ENCODE results near the gene GBE1.

GBE1 gene

GRCh38 chr3:81699536-81700320, 61.7 kb downstream of the GBE1 start:
- DNase-seq (ENCODE audit: low spot score), result no peak

DNA sequence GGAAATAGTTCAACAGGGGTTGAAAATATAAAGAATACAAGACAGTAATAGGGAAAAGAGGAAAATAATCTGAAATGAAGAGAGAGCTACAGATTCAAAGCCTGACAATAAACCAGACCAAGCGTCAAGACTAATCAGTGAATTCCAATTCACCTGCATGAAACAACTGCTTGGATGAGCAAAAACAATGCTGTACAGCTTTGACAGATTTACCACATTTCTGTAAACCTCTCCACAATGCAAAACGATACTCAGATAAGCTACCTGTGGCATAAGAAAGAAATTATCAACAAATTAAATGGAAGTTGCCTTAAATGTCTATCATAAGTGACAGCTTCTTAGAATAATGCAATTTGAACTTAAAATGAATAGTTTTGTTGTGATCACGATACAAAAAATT, 65.4 kb downstream of the GBE1 start:
- DNase-seq (ENCODE audit: low spot score), result no peak

DNA sequence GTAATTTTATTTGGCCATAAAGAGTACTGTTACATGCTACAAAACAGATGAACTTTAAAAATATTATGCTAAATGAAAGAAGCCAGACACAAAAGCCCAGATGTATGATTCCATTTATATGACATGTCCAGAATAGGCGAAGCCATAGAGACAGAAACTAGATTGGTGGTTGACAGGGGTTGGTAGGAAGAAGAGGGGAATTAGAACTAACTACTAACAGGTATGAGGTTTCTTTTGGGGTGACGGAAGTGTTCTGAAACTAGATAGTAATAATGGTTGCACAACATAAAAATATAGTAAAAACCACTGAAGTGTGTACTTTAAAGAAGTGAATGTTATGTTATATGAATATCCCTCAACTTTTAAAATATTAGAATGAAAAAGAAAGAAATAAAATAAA, 66.1 kb downstream of the GBE1 start:
- DNase-seq (ENCODE audit: low spot score), result no peak

DNA sequence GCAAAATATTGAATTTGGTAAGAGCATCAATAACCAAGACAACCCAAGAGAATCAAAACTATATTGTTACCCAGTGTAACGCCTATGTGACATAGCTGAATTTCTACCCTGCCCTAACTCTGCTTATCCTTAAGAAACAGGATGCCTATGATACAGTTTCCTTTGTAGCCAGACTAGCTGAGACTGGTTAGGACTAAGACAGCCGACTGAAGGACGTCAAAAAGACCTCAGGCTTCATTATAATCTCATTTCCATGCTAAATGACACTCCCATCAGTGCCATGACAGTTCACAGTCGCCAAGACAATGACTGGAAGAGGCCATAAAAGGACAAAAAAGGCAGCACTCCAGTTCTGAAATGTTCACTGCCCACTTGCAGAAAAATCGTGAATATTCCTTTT, 66.8 kb downstream of the GBE1 start:
- no peak for DNase-seq (ENCODE audit: low spot score)

DNA sequence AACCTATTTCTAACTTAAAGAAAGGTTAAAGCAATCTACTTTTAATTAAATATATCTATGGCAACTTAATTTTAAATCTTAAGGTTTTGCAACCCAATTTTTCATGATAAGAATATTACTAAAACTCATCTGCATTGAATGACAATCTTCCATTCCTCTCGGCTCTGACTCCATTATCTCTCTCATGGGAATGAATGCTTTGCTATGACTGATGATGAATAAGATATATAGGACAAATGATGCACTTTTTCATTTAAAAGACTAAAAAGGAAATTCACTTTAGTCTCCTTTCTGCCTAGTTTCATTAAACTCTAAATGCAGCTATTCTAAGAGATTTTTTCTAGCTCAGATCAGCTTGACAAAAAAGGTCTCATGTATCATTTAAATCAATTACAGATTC, 68.7 kb downstream of the GBE1 start:
- no peak for DNase-seq (ENCODE audit: low spot score)

DNA sequence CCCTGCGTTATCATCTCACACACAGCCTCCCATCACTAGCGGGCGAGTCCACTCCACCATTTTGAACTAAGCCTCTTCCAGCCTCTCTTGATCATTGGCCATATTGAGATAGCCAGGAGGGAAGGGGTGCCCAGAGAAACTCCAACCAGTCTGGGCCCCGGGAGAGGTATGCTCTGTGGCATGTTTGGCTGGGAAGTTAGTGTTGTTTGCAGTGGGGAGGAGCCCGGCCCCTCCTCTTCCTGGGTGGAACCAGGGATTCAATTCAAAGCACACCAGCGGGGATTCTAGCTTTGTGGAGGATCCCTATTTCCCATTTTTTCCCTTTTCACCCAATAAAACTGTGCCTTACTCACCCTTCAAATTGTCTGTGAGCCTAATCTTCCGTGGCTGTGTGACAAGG, 71.8 kb downstream of the GBE1 start:
- DNase-seq (ENCODE audit: low spot score), result no peak

GRCh38 chr3:81684751-81685395, 76.6 kb downstream of the GBE1 start:
- DNase-seq (ENCODE audit: low spot score), result peak; percentile 21

GRCh38 chr3:81676706-81677456, 84.6 kb downstream of the GBE1 start:
- no peak for DNase-seq (ENCODE audit: low spot score)

- no peak for DNase-seq (ENCODE audit: low spot score)
Measured at GRCh38 chr3:81674690-81675089, 86.8 kb downstream of the GBE1 start.

DNA sequence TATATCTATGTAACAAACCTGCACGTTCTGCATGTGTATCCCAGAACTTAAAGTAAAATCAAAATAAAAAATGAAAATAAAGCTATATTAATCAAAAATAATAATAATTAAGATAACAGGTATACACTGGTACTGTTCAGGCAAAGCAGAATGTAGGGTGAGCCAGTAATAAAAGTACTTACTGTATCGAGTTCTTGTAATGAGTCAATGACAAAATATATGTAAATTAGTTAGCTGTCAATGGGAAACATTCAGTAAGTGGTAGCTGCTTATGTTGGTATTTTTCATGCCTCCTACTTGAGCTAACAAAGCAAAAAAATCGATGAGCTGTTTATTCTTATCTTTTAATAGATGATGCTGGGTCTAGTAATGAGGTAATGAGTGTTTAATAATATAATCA, 93.2 kb downstream of the GBE1 start:
- DNase-seq (ENCODE audit: low spot score), result no peak

DNA sequence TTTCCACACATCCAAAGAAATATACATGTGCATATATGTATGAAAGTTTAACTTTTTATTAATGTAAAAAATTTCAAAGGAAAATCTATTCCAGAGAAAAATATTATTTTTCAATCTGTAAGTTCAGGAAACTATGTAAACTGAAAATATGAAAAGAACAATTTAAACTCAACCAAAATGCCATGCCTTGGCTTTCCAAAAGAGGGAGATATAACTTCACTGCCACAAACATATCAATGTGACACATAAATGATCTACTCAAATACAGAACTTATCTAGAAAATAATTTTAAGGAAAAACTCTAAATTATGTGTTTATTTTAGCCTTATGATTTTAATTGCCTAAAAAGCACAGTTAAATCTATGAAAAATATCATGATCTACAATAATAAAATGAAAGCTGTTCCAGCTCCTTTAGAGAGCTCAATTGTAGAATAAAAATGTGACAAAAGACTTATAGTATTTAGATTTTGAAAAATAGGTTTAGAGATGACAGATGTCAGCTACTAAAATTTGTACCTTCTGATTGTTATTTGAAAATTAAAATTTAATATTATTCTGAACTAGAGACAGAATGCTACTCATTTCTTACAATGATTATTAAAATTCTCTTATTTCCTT, 94.8 kb downstream of the GBE1 start:
- DNase-seq (ENCODE audit: low spot score), result peak; percentile 32

DNA sequence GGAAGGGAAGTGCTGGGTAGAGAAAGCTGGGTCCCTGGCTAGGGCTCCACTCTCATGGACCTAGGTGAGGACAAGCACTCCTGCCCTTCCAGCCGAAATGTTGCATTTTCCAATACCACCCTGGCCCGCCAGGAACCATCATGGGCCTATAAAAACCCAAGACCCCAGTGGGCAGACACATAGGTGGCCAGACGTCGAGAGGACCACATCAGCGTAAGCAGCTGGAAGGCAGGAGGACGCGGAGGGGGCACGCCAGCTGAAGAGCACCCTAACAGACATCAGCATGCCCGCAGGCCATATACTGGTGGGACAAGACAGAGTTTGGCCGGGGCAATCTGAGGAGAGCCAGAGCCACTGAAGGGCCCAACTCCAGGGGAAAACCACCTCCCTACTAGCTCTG, 98.3 kb downstream of the GBE1 start:
- DNase-seq (ENCODE audit: low spot score), result no peak

GRCh38 chr3:81660036-81660435, 101.4 kb downstream of the GBE1 start:
- DNase-seq (ENCODE audit: low spot score), result no peak

GRCh38 chr3:81658322-81658997, 103.0 kb downstream of the GBE1 start:
- no peak for DNase-seq (ENCODE audit: low spot score)

DNA sequence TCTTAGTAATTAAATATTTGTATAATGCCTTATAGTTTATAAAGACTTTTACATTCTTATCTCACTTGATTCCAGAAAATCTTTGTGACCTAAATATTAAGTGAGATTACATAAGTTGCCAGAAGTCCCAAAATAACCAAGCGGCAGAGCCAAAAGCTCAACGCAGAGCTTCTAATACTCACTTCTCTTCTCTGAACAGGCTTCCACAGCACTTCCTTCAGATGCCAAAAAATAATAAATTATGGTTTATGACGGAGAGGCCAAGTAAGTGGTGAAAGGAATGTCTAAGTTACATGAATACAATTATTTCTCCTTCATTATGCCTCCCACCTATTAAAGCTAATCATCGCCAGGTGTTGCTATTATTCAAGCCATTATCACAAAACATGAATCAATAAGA, 110.3 kb downstream of the GBE1 start:
- DNase-seq (ENCODE audit: low spot score), result no peak

DNA sequence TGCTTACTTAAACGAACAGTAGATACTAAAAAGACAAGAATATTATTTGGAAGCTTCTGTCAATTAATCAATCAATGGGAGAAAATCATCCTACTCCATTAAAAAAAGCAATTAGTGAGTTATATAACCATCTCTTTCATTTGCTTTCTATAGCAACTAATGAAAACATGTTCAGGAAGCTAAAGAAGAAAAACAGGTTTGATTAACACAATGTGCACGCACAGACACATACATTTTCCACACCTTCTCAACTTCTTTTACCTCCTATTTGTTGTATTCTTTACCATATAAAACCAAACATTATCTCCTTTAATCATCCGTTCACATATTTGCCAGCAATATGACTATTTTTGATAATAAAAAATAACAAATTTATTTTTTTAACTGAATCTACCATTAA, 111.3 kb downstream of the GBE1 start:
- DNase-seq (ENCODE audit: low spot score), result no peak

- DNase-seq (ENCODE audit: low spot score), result no peak
Measured at GRCh38 chr3:81645248-81645647, 116.2 kb downstream of the GBE1 start.

DNA sequence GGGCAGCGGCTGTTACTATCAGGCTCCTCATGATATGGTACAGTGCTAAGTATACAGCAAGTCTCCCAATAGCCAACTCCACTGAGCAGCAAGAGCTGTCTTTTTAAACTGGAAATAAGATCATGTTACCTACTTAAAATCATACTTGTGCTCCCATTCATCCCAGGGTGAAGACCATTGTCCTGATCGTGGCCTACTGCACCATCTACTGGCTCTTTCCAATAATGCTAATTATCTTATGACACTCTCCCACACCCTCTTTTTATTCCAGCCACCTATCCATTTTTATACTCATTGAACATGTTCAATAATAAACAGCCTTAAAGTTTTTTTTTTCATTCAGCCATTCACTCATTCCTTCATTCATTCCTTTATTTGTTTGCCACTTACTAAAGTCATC, 117.7 kb downstream of the GBE1 start:
- peak; percentile 22 for DNase-seq (ENCODE audit: low spot score)

GRCh38 chr3:81638480-81638879, 123.0 kb downstream of the GBE1 start:
- no peak for DNase-seq (ENCODE audit: low spot score)

DNA sequence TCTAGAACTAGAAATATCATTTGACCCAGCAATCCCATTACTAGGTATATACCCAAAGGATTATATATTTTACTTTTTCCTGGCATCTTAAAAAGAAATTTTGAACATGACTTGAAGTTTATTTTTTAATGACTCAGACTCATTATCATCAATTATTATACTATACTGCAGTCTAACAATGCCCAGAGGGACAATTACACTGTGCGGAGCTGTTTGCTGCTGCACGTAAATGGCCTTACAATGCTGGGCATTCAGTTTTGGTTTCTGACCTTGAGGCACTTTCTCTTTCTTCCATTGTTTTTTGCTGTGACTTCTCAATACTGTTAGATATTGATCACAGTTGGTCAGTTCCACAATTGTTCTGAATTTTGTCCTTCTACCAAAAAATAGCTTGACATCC, 128.8 kb downstream of the GBE1 start:
- DNase-seq (ENCODE audit: low spot score), result no peak

GRCh38 chr3:81624756-81625155, 136.7 kb downstream of the GBE1 start:
- no peak for DNase-seq (ENCODE audit: low spot score)

DNA sequence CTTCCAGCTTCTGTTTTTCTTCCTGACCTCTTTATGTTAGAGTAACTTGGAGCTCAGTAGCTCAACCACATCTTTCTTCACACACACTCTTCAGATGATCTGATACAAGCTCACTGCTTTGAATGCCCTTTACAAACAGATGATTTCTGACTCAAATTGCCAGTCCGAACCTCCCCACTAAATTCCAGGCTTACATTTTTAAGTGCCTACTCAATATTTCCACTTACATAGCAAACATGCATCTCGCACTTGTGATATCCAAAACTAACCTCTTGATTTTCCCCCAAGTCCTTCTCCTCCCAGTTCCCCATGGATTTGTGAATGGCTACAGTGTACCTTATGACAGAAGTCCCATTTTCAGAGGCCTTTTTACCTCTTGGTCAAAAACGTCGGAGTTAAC, 139.1 kb downstream of the GBE1 start:
- no peak for DNase-seq (ENCODE audit: low spot score)
